HG02870 (cell line): ENCODE results near the gene ADPRHL1.
"Not testable (repeated sequence)": the region's sequence is repeated elsewhere in the genome, so short reads cannot be mapped to it uniquely, and the experiment has no call there.

Experiments used
- ATAC-seq: cut with Tn5 transposase; IDR thresholded peaks from one replicate; pipeline ENCODE4 v1.9.1; 2021; ENCODE audit warnings: mild to moderate bottlenecking, moderate library complexity; ENCODE audit not compliant: unreplicated experiment

ADPRHL1 gene

GRCh38 chr13:113403255-113404104, 49.8 kb downstream of the ADPRHL1 start:
- ATAC-seq = no peak

- no peak for ATAC-seq
Measured at GRCh38 chr13:113402471-113403254, 50.6 kb downstream of the ADPRHL1 start.

GRCh38 chr13:113401452-113402415, 51.6 kb downstream of the ADPRHL1 start:
- ATAC-seq = no peak

DNA sequence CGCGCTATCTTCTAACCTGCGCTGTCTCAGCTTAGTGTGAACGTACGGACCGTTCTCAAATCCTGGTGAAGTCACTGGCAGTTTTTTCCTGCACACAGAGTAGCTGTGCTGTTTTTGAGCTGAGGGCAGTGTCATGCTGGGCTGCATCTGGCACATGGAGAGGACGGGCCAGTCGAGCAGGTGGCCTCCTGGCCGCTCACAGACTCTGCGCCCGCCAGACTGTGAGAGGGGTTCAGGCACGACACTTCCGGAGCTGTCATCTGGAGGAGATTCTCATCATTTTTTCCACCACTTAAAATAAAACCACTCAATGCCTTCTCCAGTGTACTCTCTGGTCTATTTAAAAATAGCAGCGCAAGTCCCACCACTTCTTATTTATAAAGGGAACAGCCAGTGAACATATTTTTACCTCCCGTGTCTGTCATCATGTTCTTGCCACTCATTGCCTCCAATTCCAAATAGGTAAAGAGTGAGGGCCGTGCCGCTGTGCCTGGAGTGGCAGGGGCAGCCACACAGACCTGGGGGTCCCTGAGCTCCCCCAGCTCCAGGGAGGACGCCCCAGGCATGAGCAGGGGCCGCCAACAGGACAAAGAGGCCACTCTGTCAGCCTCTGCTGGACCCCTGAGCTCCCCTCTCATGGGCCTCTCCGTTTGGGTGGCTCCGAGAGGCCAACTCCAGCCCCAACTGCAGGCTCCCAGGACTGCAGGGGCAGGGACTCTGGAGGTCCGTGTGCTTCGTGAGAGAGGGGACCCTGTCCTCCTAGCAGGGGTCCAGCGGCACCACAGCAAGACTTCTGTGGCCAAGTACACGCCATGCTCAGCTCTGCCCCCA, 52.5 kb downstream of the ADPRHL1 start:
- no peak for ATAC-seq

GRCh38 chr13:113399755-113400149, 53.5 kb downstream of the ADPRHL1 start:
- ATAC-seq = no peak

DNA sequence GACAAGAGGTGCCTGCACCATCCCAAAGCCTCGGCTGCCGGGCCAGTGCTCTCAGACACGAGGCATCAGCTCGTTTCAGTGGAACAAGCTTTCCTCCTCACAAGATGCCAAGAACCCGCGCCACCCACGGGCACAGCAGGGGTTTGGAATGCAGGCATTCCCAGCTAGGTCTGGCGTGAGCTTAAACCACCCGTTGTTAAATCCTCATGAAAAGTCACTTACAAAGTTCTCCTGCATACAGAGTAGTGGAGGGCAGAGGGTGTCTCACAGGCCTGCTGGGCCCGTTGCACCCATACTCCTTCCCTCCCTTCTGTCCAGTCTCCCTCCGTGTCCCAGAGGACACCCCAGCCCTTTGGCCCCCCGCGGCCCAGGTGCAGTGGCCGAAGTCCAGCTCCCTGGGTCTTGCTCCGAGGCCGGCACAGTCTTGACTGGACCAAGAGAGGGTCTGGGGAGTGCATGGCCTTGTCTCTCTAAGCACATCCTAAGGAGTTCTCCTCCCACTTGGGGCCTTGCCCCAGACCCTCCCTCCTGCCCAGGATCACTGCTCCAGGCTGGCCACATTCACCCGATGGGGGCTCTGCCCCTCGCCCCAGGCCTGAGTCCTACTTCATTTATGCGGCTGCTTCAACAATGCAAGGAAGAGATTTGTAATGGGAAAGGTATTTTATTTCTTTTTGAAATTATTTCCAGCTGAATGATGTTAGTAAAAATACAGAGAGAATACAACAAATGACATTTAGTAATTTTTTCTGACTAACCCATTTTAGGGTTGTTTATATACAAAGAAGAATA, 54.1 kb downstream of the ADPRHL1 start:
- no peak for ATAC-seq

DNA sequence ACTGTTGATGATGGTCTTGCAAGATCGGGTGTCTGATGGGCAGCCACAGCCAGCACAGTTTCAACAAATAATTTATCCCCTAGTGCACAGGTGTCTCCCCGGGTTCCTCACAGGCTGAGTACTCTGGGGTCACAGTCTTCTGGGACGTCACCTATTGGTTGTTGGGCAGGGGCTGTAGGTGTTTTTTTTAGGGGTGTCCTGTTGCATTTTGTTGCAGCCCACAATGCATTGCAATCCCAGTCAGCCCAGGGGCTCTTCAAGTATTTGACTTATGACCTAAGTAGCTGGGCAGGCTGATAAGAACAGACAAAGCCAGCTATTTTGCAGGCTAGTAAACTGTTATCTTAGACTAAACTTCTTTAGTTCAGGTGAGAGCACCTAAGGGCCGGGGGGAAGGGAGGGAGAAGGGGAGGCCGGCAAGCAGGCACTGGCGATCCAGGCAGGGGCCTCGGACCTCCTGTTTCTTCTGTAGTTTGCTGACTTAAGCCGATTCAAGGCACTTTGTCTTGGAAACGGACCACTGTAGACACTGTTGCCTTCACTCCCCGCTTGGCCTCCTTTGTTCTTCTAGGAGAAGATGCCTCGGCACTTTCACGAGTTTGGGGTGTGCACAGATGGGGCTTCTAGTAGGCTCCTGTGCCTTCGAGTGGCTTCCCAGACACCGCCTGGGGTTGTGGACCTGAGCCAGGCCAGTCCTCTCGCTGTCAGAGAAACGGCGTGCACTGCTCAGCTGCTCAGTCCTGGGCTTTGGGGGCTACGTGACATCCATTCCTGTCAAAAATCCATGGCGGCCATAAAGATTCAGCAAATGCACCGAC, 55.5 kb downstream of the ADPRHL1 start:
- no peak for ATAC-seq

GRCh38 chr13:113394339-113394640, 59.0 kb downstream of the ADPRHL1 start:
- ATAC-seq = no peak

GRCh38 chr13:113393563-113394338, 59.5 kb downstream of the ADPRHL1 start:
- ATAC-seq = peak; percentile 94

- ATAC-seq = no peak
Measured at GRCh38 chr13:113393226-113393562, 60.1 kb downstream of the ADPRHL1 start.

DNA sequence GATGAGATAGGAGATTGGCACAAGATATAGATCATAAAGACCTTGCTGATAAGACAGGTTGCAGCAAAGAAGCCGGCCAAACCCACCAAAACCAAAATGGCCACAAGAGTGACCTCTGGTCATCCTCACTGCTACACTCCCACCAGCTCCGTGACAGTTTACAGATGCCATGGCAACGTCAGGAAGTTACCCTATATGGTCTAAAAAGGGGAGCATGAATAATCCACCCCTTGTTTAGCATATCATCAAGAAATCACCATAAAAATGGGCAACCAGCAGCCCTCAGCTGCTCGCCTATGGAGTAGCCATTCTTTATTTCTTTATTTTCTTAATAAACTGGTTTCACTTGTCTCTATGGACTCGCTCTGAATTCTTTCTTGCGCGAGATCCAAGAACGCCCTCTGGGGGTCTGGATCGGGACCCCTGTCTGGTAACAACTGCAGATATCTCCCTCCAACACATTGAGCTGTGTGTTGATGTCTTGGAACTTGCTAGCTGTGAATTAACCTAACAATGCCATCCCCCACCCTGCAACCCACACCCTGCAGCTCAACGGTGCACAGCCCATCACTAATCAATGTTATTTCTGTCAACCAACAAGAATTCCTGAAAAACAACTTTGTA, 62.3 kb downstream of the ADPRHL1 start:
- no peak for ATAC-seq

GRCh38 chr13:113389586-113389985, 63.7 kb downstream of the ADPRHL1 start:
- ATAC-seq = not testable (repeated sequence)

DNA sequence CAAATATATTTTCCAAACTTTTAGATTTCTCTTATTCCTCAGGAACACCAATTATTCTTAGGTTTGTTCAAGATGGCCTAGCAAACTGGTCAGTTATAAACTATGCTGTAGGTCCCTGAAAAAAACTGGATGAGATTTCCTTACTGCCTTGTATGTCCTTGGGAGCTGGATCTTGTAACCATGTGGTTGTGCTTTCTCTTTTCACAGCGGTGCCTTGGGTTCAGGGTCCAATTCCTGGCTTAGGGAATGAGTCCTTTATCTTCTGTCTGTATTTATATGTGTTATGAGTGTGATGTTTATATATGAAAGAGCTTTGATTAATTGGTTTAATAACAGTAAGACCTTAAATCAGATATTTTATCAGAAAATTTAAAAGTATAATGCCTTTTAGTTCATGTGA, 65.9 kb downstream of the ADPRHL1 start:
- no peak for ATAC-seq

GRCh38 chr13:113383089-113383488, 70.2 kb downstream of the ADPRHL1 start:
- ATAC-seq = no peak

GRCh38 chr13:113382542-113382941, 70.7 kb downstream of the ADPRHL1 start:
- not testable (repeated sequence) for ATAC-seq

- ATAC-seq = no peak
Measured at GRCh38 chr13:113378825-113379224, 74.5 kb downstream of the ADPRHL1 start.

- ATAC-seq = no peak
Measured at GRCh38 chr13:113374511-113375175, 78.6 kb downstream of the ADPRHL1 start.
